ENCODE data around the gene ACAD11.

GRCh38 chr3:132641837-132642538 lies 17.6 kb downstream of the ACAD11 start:
- TF ChIP-seq POLR2A (IDR thresholded peaks at IDR 0.05) (no peak), CTCF (IDR thresholded peaks at IDR 0.05) (peak; percentile 63 to 79 (median 70)), POLR2AphosphoS5 (IDR thresholded peaks at IDR 0.05) (no peak)

Data from upper lobe of left lung (tissue), 4 donors.